Fibroblast of villous mesenchyme (primary cell): Measurements from ENCODE around the gene PEX12. TPM values are rescaled to one million over a fixed set of nuclear protein-coding genes. Genes with fewer than 3 reads are reported as not detected.
"Not testable (repeated sequence)": the region's sequence is repeated elsewhere in the genome, so short reads cannot be mapped to it uniquely, and the experiment has no call there.

Experiments
- DNase-seq: peaks from one replicate; pipeline ENCODE4 v3.0.0-alpha.2; 2010; ENCODE audit warnings: low read depth
- H3K4me3 ChIP-seq: 2 replicates; pipeline ENCODE4 v1.5.1; 2011; ENCODE audit warnings: low read depth, mild to moderate bottlenecking, low read length
- CTCF ChIP-seq: IDR thresholded peaks from 2 replicates; pipeline ENCODE4 v1.5.1; 2012; ENCODE audit warnings: low read depth, mild to moderate bottlenecking, low read length; ENCODE audit not compliant: insufficient read depth
- total RNA-seq: library from RNA; depleted of rRNA; stranded (reverse); fragments of >200 nt; gene quantifications from 2 replicates; pipeline ENCODE4 v1.2.3, GENCODE V29; 2012

Gene PEX12
- total RNA-seq, 1 donor, result 7.3 TPM

DNA sequence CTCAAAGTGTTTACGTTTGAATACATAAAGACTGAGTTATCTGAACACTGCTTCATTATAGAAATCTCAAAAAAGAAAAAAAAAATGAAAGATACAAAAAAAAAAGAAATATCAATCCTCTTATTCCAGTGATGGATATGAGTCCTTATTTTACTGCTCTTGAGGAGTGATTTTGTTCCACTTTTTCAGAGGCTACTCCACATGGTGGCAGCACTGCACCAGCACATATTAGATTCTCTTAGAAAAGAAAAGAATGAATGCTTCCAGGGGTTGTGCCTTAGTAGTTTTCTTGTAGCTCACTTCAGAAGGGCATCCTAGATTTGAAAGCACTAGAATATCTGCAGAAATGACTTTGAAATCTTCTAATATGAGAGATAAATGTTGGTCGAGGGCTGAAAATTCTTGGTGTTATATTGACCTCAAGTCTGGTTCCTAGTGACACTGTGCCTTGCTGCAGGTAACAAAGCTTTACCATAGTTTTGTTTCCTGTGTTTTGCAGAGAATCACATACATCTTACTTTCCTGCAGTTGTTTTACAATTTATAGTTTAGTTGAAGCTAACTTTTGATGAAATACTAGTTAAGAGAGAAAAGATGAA lies 34.7 kb upstream of the PEX12 start:
- no peak overlapping the region for H3K4me3 ChIP-seq
- peak; percentile 75 for TF ChIP-seq CTCF
- DNase-seq, result peak; percentile 69

DNA sequence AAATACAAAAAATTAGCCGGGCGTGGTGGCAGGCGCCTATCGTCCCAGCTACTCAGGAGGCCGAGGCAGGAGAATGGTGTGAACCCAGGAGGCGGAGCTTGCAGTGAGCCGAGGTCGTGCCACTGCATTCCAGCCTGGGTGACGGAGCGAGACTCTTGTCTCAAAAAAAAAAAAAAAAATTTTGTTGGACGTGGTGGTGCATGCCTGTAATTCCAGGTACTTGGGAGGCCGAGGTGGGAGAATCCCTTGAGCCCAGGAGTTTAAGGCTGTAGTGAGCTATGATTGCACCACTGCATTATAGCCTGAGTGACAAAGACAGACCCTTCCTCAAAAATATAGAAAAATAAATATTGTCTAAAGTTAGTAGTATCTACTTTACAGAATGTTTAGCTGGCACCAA lies 32.4 kb upstream of the PEX12 start:
- DNase-seq, result not testable (repeated sequence)

DNA sequence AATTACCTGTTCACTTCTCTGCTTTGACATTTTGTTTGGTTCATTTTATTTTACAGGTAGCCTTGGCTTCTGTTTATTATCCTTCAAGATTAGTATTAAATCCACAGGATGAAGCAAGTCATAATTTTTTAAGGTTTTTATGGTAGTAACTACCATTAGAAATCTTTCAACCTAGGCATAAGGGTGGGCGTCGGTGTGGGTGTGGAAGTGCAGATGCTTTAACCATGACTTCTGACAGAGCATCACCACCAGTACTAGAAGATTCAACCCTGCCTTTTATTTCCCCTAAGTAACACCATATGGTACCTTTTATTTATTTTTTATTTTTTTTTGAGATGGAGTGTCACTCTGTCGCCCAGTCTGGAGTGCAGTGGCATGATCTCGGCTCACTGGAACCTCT lies 31.5 kb upstream of the PEX12 start:
- H3K4me3 ChIP-seq, result no peak overlapping the region
- TF ChIP-seq CTCF, result no peak
- DNase-seq, result no peak

More for the DNA sequence above, 32.4 kb upstream of the PEX12 start:
- H3K4me3 ChIP-seq, result not testable (repeated sequence)

- TF ChIP-seq CTCF, result no peak
- peak; percentile 40 for DNase-seq
Observed at GRCh38 chr17:35607239-35607847, 29.0 kb upstream of the PEX12 start.

DNA sequence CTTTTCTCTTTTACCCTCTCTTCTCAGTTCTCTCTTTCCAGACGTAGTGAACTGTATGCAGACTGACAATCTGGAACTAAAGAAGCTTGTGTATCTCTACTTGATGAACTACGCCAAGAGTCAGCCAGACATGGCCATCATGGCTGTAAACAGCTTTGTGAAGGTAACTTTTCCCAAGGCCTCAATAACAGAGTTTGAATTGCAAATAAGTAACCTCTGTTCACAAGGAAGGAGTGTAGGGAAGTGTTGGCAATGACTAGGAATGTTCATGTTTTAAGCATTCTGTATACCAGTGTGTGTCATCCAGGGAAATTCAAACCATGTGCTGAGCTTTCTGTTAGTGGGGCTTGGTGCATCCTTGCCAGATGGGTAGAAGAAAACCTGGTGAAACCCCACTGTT lies 27.3 kb upstream of the PEX12 start:
- H3K4me3 ChIP-seq, result no peak overlapping the region
- DNase-seq, result no peak

More at GRCh38 chr17:35607239-35607847, 29.0 kb upstream of the PEX12 start:
- H3K4me3 ChIP-seq, result no peak overlapping the region

GRCh38 chr17:35603674-35604073 lies 25.3 kb upstream of the PEX12 start:
- DNase-seq, result no peak

More for the DNA sequence above, 27.3 kb upstream of the PEX12 start:
- TF ChIP-seq CTCF, result no peak

GRCh38 chr17:35597604-35598003 lies 19.2 kb upstream of the PEX12 start:
- no peak overlapping the region for H3K4me3 ChIP-seq
- no peak for TF ChIP-seq CTCF
- no peak for DNase-seq

More at GRCh38 chr17:35603674-35604073, 25.3 kb upstream of the PEX12 start:
- TF ChIP-seq CTCF, result no peak
- H3K4me3 ChIP-seq, result no peak overlapping the region
